GM13977 (cell line): ENCODE data around the gene MRAS.

Experiments
- DNase-seq: peaks from one replicate; pipeline ENCODE4 v3.0.0; 2012; ENCODE audit warnings: low spot score
- CTCF ChIP-seq: IDR thresholded peaks from 2 replicates; pipeline ENCODE4 v1.5.1; 2012; ENCODE audit warnings: mild to moderate bottlenecking, control low read depth; ENCODE audit not compliant: insufficient read depth; ENCODE audit errors: extremely low read depth, missing control alignments
- in situ Hi-C: fragments of 300-500 bp; cut with MboI; formaldehyde crosslinking; loops from one replicate; pipeline ENCODE4 v1.12.0; 2022; ENCODE audit warnings: low sequenced_read_pairs, low pct_unique_long_range_greater_than_20kb, mixed read lengths, inconsistent platforms; ENCODE audit not compliant: unreplicated experiment

The MRAS gene

GRCh38 chr3:138329127-138329983, 19.0 kb upstream of the MRAS start, which contains the start of gene NME9:
TSS of gene NME9 (minus strand) at chr3:138329851. CDS start at chr3:138329335, 516 bp downstream.
- in situ Hi-C loops: no loop called here
- TF ChIP-seq CTCF: peak; percentile 77
- peak; percentile 83 for DNase-seq

- no peak for TF ChIP-seq CTCF
- in situ Hi-C loops: no loop called here
- no peak for DNase-seq
Measured at GRCh38 chr3:138329984-138330293, 18.4 kb upstream of the MRAS start.

GRCh38 chr3:138331143-138331894, 17.1 kb upstream of the MRAS start:
- no peak for TF ChIP-seq CTCF
- in situ Hi-C loops: no loop called here
- no peak for DNase-seq

GRCh38 chr3:138332472-138333073, 15.8 kb upstream of the MRAS start:
- in situ Hi-C loops: no loop called here

GRCh38 chr3:138334608-138335007, 13.8 kb upstream of the MRAS start:
- no peak for TF ChIP-seq CTCF
- in situ Hi-C loops: no loop called here
- DNase-seq: no peak

More at GRCh38 chr3:138332472-138333073, 15.8 kb upstream of the MRAS start:
- peak; percentile 62 for DNase-seq
- TF ChIP-seq CTCF: peak; percentile 44

GRCh38 chr3:138336454-138336999, 11.9 kb upstream of the MRAS start:
- no peak for TF ChIP-seq CTCF
- no peak for DNase-seq
- in situ Hi-C loops: no loop called here
